ENCODE results near the gene PHACTR1.
A peak's percentile ranks its signal among the peaks of the same experiment; 100 is the strongest.

DNA sequence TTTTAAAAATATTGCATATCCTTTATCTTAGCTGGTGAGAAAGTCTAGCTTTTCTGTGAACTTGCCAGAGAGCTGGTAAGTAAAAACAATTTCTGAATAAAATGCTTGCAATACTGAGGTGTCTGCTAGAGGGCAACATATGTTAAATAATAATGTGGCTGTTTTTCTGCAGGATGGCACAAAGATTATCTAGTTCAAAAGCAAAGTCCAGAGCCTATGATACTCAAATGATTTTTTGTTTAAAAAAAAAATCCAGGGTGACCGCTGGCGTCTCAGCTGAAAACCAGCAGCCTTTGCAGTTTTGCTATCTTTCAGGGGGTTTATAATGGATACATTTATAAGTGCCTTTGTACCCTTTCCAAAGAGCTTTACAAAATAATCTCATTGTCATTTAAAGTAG is 194.9 kb downstream of the PHACTR1 start:
- TF ChIP-seq, protein P1, sequence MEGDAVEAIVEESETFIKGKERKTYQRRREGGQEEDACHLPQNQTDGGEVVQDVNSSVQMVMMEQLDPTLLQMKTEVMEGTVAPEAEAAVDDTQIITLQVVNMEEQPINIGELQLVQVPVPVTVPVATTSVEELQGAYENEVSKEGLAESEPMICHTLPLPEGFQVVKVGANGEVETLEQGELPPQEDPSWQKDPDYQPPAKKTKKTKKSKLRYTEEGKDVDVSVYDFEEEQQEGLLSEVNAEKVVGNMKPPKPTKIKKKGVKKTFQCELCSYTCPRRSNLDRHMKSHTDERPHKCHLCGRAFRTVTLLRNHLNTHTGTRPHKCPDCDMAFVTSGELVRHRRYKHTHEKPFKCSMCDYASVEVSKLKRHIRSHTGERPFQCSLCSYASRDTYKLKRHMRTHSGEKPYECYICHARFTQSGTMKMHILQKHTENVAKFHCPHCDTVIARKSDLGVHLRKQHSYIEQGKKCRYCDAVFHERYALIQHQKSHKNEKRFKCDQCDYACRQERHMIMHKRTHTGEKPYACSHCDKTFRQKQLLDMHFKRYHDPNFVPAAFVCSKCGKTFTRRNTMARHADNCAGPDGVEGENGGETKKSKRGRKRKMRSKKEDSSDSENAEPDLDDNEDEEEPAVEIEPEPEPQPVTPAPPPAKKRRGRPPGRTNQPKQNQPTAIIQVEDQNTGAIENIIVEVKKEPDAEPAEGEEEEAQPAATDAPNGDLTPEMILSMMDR (IDR thresholded peaks at IDR 0.05), result peak; percentile 47 to 58 (median 52)
- TF ChIP-seq POLR2A (IDR thresholded peaks at IDR 0.05), result no peak
